Memory B cell (primary cell): Measurements from ENCODE around the gene AQP2.
A peak's percentile ranks its signal among the peaks of the same experiment; 100 is the strongest.

Experiments
- ATAC-seq: fragments of 150-1000 bp; cut with Tn5 transposase; 2 replicates; pipeline ENCODE4 v1.10.0; 2021; ENCODE audit warnings: low read depth, mild to moderate bottlenecking, moderate library complexity
- DNase-seq, 2 donors: peaks; one replicate each; pipeline ENCODE4 v3.0.0; 2022; ENCODE audit warnings: low spot score in 2 of 2
- H3K27ac Mint-ChIP-seq: one replicate; pipeline ENCODE4 v1.8.0; 2022; ENCODE audit warnings: mild to moderate bottlenecking, moderate library complexity, mixed read lengths
- H3K27me3 Mint-ChIP-seq: one replicate; pipeline ENCODE4 v1.8.0; 2022; ENCODE audit warnings: mixed read lengths
- H3K36me3 Mint-ChIP-seq: one replicate; pipeline ENCODE4 v1.8.0; 2022; ENCODE audit warnings: mild to moderate bottlenecking, mixed read lengths
- H3K4me1 Mint-ChIP-seq: one replicate; pipeline ENCODE4 v1.8.0; 2022; ENCODE audit warnings: mixed read lengths
- H3K4me3 Mint-ChIP-seq: one replicate; pipeline ENCODE4 v1.8.0; 2022; ENCODE audit warnings: mild to moderate bottlenecking, moderate library complexity, mixed read lengths
- H3K9me3 Mint-ChIP-seq: one replicate; pipeline ENCODE4 v1.8.0; 2022; ENCODE audit warnings: mixed read lengths

AQP2 gene

GRCh38 chr12:49961111-49961922, 10.8 kb downstream of the AQP2 start, which contains the start of gene AQP5:
AQP5 (plus strand) TSS chr12:49961872; CDS start chr12:49962018, 146 bp downstream.
- DNase-seq (no peak), ATAC-seq (peak; percentile 26)
- peaks cover 34% of the 10 kb centered on the region for H3K27me3 Mint-ChIP-seq
- H3K36me3 Mint-ChIP-seq, result no peaks in the 10 kb centered on the region
- peak within 1 kb of the TSS; percentile 56 for H3K4me3 Mint-ChIP-seq
- no peaks in the 10 kb centered on the region for H3K9me3 Mint-ChIP-seq
- H3K4me1 Mint-ChIP-seq, result peaks cover 8% of the 10 kb centered on the region
- no peak within 1 kb of the TSS for H3K27ac Mint-ChIP-seq

GRCh38 chr12:49961993-49962764, 11.6 kb downstream of the AQP2 start:
- no peaks in the 10 kb centered on the region for H3K9me3 Mint-ChIP-seq
- no peaks in the 10 kb centered on the region for H3K36me3 Mint-ChIP-seq
- DNase-seq, result no peak
- H3K27ac Mint-ChIP-seq, result no peak overlapping the region
- no peak for ATAC-seq
- H3K27me3 Mint-ChIP-seq, result peaks cover 32% of the 10 kb centered on the region
- peak overlapping the region; percentile 28 for H3K4me3 Mint-ChIP-seq
- H3K4me1 Mint-ChIP-seq, result peaks cover 11% of the 10 kb centered on the region

DNA sequence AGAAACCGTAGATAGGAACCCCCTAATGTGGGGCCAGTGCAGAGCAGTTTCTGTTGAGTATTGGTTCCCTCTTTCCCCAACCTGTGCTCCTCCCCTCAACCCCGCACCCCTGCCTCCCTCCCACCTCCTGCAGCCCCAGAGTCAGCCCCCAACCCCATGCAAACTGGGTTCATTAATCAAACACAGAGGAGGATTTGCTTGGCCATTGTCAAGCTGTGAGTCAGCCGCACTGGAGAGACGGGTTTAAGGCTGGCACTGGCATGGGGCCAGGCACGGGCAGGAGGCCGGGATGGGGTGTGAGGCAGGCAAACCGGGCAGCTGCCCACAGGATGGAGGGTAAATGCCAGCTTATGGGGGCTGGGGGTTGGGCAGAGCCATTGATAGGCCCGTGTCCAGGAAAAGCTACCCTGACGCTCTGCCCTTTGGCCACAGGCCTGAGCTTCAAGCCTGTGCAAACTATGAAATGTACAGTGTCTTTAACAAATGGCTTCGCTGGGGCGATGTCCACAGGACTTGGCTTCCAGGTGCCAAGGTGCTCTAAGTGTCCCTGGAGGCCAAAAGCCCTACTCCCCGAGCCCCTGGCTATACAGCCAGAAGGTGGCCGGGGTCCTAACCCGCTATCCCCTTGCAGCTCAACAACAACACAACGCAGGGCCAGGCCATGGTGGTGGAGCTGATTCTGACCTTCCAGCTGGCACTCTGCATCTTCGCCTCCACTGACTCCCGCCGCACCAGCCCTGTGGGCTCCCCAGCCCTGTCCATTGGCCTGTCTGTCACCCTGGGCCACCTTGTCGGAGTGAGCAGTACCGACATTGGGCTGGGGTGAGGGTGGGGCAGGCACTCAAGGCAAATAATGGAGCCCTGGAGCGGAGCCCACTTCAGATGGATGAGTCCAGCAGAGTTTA, 12.6 kb downstream of the AQP2 start:
- Mint-ChIP-seq H3K4me3 (peak overlapping the region; percentile 28), H3K27ac (no peak overlapping the region), H3K4me1 (peaks cover 12% of the 10 kb centered on the region), H3K36me3 (no peaks in the 10 kb centered on the region), H3K27me3 (peaks cover 29% of the 10 kb centered on the region), H3K9me3 (no peaks in the 10 kb centered on the region)
- DNase-seq (no peak), ATAC-seq (no peak)

GRCh38 chr12:49963976-49964815, 13.7 kb downstream of the AQP2 start:
- no peaks in the 10 kb centered on the region for H3K36me3 Mint-ChIP-seq
- no peak for ATAC-seq
- H3K4me1 Mint-ChIP-seq, result peaks cover 12% of the 10 kb centered on the region
- H3K4me3 Mint-ChIP-seq, result no peak overlapping the region
- H3K9me3 Mint-ChIP-seq, result no peaks in the 10 kb centered on the region
- no peak for DNase-seq
- H3K27me3 Mint-ChIP-seq, result peaks cover 29% of the 10 kb centered on the region
- H3K27ac Mint-ChIP-seq, result no peak overlapping the region

- Mint-ChIP-seq H3K9me3 (no peaks in the 10 kb centered on the region), H3K27me3 (peaks cover 26% of the 10 kb centered on the region), H3K36me3 (no peaks in the 10 kb centered on the region), H3K4me1 (peaks cover 12% of the 10 kb centered on the region), H3K4me3 (no peak overlapping the region), H3K27ac (no peak overlapping the region)
- DNase-seq (no peak), ATAC-seq (no peak)
Measured at GRCh38 chr12:49964849-49965624, 14.5 kb downstream of the AQP2 start.

DNA sequence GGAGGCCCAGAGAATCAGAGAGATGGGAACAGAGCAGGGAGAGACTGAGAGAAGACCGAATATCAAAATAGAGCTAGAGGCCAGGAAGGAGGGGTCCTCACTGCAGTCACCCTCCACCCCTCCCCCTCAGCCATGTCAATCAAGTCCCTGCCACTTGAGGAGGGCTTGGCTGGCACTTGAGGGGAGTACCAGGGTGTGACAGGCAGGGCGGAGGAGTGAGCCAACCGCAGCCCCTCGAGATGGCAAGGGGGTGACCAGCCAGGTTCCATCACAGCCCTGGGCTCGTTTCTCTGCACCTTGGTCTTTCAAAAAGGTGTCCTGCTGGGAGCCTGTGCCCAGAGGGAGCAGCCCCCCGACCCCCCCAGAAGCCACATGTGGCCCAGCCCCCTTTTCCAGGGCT, 15.3 kb downstream of the AQP2 start:
- DNase-seq (no peak), ATAC-seq (no peak)
- Mint-ChIP-seq H3K4me3 (no peak overlapping the region), H3K27ac (no peak overlapping the region), H3K9me3 (no peaks in the 10 kb centered on the region), H3K4me1 (peaks cover 6% of the 10 kb centered on the region), H3K36me3 (no peaks in the 10 kb centered on the region), H3K27me3 (peaks cover 19% of the 10 kb centered on the region)

- Mint-ChIP-seq H3K27me3 (peaks cover 19% of the 10 kb centered on the region), H3K36me3 (no peaks in the 10 kb centered on the region), H3K4me1 (peaks cover 6% of the 10 kb centered on the region), H3K27ac (no peak overlapping the region), H3K9me3 (no peaks in the 10 kb centered on the region), H3K4me3 (peak overlapping the region; percentile 27)
- DNase-seq, result no peak
- no peak for ATAC-seq
Measured at GRCh38 chr12:49966511-49967041, 16.0 kb downstream of the AQP2 start.

DNA sequence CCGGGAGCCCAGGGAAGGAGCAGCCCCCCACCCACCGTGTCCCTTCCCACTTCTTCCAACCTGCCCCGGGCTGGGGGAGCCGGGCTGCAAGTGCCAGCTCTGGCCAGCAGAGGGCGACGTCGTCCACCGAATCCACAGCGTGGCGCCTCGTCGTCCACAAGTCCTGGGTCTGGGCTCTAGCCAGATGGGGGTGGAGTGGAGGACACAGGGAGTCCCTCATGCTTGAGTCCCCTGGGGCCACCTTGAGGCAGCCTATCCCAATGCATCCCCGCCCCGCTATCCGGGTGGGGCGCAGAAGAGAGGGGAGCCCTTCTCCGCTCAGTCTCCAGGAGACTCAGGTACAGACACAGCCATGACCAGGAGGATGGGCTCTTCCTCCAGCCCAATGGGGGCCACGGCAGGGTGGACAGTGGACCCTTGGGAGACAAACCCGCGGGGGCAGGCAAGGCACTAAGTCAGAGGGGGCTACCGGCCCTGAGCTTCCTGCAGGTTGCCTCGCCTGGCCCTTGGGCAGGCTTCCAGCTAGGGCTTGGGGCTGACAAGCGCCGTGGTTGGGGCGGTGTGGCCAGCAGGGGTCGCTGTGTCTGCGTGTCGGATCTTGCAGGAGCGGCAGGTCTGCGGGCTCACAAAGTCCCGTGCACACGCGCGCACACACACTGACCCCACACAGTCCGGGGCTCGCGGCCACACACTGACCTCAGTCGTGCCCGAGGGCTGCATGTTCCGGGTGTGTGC, 16.7 kb downstream of the AQP2 start:
- Mint-ChIP-seq H3K27me3 (peaks cover 19% of the 10 kb centered on the region), H3K27ac (no peak overlapping the region), H3K36me3 (no peaks in the 10 kb centered on the region), H3K4me3 (peak overlapping the region; percentile 79), H3K9me3 (no peaks in the 10 kb centered on the region), H3K4me1 (peaks cover 6% of the 10 kb centered on the region)
- DNase-seq (peak; percentile 92 to 96), ATAC-seq (peak; percentile 85)

- Mint-ChIP-seq H3K27ac (no peak overlapping the region), H3K4me1 (peaks cover 4% of the 10 kb centered on the region), H3K36me3 (no peaks in the 10 kb centered on the region), H3K9me3 (no peaks in the 10 kb centered on the region), H3K27me3 (peaks cover 15% of the 10 kb centered on the region), H3K4me3 (peak overlapping the region; percentile 4)
- no peak for DNase-seq
- peak; percentile 12 for ATAC-seq
Measured at GRCh38 chr12:49967777-49968250, 17.3 kb downstream of the AQP2 start.

DNA sequence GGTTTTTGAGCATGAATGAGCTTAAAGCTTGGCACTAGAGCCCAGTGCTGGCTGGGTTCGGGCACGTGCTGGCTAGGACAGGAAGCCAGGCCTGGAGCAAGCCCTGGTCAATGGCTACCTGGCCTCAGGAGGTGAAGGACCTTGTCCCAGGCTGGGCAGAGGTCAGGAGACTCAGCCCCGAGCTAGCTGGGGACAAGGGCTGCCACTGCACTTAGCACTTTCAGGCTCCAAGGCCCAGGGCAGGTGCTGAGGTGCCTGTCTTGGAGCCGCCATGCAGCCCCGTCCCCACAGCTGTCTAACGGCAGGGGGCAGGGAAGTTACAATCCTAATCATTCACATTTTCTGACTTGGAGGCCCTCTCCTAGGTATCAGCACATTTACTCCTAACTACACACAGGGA, 17.9 kb downstream of the AQP2 start:
- ATAC-seq, result no peak
- Mint-ChIP-seq H3K36me3 (no peaks in the 10 kb centered on the region), H3K4me3 (no peak overlapping the region), H3K4me1 (peaks cover 4% of the 10 kb centered on the region), H3K9me3 (no peaks in the 10 kb centered on the region), H3K27me3 (peaks cover 13% of the 10 kb centered on the region), H3K27ac (no peak overlapping the region)
- no peak for DNase-seq

DNA sequence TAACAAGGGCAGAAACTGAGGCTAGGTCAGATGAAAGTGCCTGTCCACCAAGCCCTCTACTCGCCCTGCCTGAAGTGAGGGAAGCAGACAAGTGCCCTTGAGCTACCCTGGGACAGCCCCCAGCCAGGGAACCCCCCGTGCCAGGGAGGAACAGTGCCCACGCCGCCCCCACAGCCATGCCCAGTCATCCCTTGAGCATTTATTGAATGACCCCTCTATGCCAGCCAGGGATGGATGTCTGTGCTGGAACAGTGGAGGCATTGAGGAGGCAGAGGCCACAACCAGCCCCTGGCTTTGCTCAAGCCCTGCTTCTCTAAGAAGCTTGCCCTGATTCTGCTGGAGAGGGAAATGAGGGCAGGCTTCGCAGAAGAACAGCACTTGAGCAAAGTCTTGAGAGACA, 18.5 kb downstream of the AQP2 start:
- Mint-ChIP-seq H3K27me3 (peaks cover 13% of the 10 kb centered on the region), H3K27ac (no peak overlapping the region), H3K4me3 (no peak overlapping the region), H3K9me3 (no peaks in the 10 kb centered on the region), H3K36me3 (no peaks in the 10 kb centered on the region), H3K4me1 (peaks cover 4% of the 10 kb centered on the region)
- ATAC-seq (no peak), DNase-seq (no peak)
